HEK293T (cell line): Measurements from ENCODE around the gene TBCK.

Experiments used
- ARNT ChIP-seq: fragments of 450-650 bp; IDR thresholded peaks from 2 replicates; pipeline ENCODE4 v1.6.1; 2017; ENCODE audit warnings: mild to moderate bottlenecking
- ELF4 ChIP-seq: fragments of 450-650 bp; IDR thresholded peaks from 2 replicates; pipeline ENCODE4 v1.6.1; 2017; ENCODE audit warnings: antibody characterized with exemption
- FOXA1 ChIP-seq: fragments of 450-650 bp; IDR thresholded peaks from 2 replicates; pipeline ENCODE4 v1.6.1; 2016; ENCODE audit warnings: mild to moderate bottlenecking
- FOXK2 ChIP-seq: fragments of 450-650 bp; IDR thresholded peaks from 2 replicates; pipeline ENCODE4 v1.6.1; 2016; ENCODE audit warnings: mild to moderate bottlenecking
- FOXM1 ChIP-seq: fragments of 450-650 bp; IDR thresholded peaks from 2 replicates; pipeline ENCODE4 v1.6.1; 2017; ENCODE audit warnings: mild to moderate bottlenecking, borderline replicate concordance
- HDGF ChIP-seq: fragments of 450-650 bp; IDR thresholded peaks from 2 replicates; pipeline ENCODE4 v1.6.1; 2017; ENCODE audit warnings: antibody characterized with exemption, borderline replicate concordance
- L3MBTL2 ChIP-seq: fragments of 450-650 bp; conservative IDR thresholded peaks from 2 replicates; pipeline ENCODE4 v1.6.1; 2016; ENCODE audit warnings: mild to moderate bottlenecking
- PKNOX1 ChIP-seq: fragments of 450-650 bp; IDR thresholded peaks from 2 replicates; pipeline ENCODE4 v1.6.1; 2016
- SP1 ChIP-seq: fragments of 450-650 bp; IDR thresholded peaks from 2 replicates; pipeline ENCODE4 v1.6.1; 2017
- SUZ12 ChIP-seq: fragments of 450-650 bp; IDR thresholded peaks from 2 replicates; pipeline ENCODE4 v1.6.1; 2016; ENCODE audit warnings: mild to moderate bottlenecking
- ZNF384 ChIP-seq: fragments of 450-650 bp; IDR thresholded peaks from 2 replicates; pipeline ENCODE4 v1.6.1; 2016

DNA sequence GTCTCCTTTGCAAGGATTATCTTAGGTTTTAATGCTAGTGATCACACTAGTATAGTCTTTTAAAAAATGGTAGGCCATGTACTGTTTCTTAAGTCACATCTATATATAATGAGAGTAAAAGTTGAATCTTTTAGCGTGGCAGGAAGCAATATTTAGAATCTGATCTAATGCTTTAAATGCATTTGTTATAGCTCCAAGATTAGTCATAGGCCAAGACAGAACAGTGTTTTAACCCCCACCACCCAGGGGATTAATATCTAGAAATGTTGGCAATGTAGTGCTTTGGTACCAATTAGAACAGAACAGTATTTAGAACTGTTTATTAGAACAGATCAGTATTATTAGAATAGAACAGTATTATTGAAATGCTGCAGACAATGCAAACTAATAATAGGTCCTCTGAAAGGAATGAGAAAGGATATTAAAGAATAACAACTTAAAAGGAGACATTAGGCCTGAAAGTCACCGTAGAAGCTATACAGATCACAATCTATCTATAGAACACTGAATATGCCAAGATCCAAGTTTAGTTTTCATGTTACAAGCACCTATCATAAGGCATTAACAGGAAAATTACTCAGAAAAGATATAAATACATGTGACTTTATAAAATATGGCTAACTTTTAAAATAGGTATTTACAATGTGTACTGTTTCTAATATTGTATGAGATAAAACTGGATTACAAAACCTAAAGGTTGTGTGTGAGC, 274.6 kb downstream of the TBCK start:
- TF ChIP-seq SP1 (no peak), FOXK2 (no peak), PKNOX1 (no peak), FOXA1 (no peak), SUZ12 (no peak), ELF4 (no peak), L3MBTL2 (no peak), ZNF384 (no peak), HDGF (no peak), ARNT (no peak), FOXM1 (no peak)
